ENCODE results near the gene EGLN3. TPM values are rescaled to one million over a fixed set of nuclear protein-coding genes. Genes with fewer than 3 reads are reported as not detected.
A peak's percentile ranks its signal among the peaks of the same experiment; 100 is the strongest.

The EGLN3 gene
- total RNA-seq, 4 donors from 2014 or later, result 3.1 to 19.2 (median 4.7) TPM

DNA sequence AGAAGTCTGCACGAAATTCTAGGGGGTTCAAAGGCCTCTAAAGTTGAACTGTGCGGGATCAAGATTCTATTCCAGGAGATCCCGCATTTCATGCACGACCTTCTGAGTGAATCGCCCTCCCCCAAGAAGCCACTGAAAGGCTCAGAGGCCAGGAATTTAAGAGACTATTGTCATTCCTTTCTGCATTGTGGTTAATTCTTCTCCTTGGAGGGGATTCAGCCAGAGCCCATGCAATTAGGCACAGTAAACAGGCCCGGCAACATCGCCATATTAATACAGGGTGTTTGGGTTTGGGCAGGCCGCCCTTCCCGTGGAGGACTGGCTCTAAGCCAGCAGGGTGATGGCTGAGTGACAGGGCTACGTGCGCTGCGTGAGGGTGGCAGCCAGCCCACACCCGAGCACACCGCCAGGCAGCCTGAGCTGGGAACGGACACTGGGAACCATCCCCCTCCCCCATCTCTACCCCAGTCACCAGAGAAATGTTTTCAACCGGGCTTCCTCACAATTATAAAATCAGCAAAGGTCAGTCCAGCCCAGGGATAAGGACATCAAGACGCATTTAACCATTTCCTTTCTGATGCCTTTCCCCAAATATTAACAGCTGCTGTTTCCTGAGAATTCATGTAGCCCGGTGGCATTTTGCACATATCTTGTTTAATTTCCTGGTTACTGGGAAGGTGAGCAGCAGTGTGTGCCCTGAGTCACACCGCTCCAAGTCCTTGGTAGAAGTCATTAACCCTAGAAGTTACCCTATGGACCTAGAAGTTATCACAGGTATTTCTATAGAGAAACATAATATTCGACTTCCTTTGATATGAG lies 12.5 kb downstream of the EGLN3 start:
- no peak for TF ChIP-seq CTCF (IDR thresholded peaks at IDR 0.05)
- peak; percentile 55 for ATAC-seq (ENCODE audit: low FRiP score)
- no peak for DNase-seq (ENCODE audit: low spot score)

- ATAC-seq (ENCODE audit: low FRiP score) (no peak), DNase-seq (ENCODE audit: low spot score) (no peak)
- TF ChIP-seq CTCF (IDR thresholded peaks at IDR 0.05), result no peak
These were observed 14.5 kb downstream of the EGLN3 start for GRCh38 chr14:33936391-33936790.

DNA sequence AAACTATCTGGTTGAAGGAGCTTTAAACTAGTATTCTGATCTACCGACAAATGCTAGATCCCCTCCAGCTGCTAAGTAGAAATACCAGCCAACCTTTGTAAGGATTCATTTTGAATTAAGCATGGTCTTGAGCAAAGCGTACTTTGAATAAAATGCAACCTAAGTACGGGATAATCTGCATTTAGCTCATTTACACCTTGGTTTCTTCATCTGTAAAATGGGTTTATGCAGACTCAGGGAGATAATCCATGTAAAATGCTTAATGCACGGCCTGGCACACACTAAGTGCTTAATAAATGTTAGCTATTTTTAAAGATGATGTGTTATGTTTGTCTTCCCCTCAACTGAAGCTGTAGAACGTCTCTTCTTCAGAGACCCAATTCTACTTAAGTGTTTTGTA lies 15.9 kb downstream of the EGLN3 start:
- no peak for DNase-seq (ENCODE audit: low spot score)
- no peak for TF ChIP-seq CTCF (IDR thresholded peaks at IDR 0.05)
- no peak for ATAC-seq (ENCODE audit: low FRiP score)

- DNase-seq (ENCODE audit: low spot score) (no peak), ATAC-seq (ENCODE audit: low FRiP score) (no peak)
- no peak for TF ChIP-seq CTCF (IDR thresholded peaks at IDR 0.05)
These were observed 16.7 kb downstream of the EGLN3 start for GRCh38 chr14:33934043-33934750.

DNA sequence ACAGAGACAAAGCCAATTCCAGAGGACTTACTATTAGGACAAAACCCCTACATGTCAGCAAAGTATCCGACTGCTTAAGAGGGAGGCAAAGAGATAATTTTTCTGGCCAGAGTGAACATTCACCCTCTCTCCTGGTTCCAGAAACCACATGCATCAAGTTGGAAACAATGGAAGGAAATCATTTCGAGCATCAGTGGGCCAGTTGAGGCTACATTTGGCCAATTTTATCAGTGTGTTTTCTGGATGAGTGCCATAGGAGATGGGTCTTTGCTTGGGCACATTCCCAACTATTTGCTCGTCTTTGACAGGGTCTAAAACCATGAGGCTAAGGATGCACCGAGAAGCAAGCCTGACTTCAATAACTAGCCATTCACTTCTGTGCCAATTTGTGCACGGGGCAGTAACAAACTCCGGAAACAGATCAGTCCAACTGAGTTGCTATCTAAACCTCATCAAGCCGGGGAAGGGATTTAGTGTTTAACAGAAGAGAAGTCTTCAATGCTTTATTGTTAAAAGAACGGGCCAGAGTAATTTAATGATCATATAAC lies 17.4 kb downstream of the EGLN3 start:
- no peak for DNase-seq (ENCODE audit: low spot score)
- no peak for TF ChIP-seq CTCF (IDR thresholded peaks at IDR 0.05)
- no peak for ATAC-seq (ENCODE audit: low FRiP score)

DNA sequence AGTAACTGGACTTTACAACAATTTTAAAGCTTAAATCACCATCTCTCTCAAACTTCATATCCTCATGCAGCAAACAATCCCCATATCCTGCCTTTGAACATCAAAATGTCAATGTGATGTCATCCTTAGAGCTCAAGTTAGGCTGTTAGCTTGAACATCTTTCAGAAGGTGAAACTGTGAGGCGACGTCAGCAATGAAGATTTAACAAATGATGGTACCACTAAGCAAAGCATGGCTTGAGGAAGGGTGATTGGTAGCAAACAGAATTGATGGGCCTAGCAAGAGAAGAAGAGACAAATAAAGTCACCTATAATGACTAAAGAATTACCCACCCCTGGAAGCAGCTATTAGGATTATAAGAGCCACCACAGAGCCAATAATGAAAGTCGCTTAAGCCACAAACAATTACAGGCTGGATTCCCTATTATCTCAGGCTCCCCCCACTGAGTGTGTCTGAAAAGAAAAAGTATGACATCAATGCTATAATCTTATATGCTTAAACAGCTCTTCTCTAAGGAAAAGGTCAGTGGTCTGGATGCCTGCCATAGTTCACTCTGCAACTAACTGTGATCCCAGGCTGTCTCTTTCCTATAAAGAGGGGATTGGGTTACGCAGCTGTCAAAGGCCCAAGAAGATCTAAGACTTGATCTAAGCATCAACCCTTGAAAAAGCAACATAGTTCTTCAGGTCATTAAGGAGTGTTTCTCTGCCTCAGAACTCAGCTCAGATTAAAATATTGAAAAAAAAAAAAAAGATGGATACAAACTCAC lies 18.1 kb downstream of the EGLN3 start:
- DNase-seq (ENCODE audit: low spot score), result no peak
- TF ChIP-seq CTCF (IDR thresholded peaks at IDR 0.05), result no peak

More for the DNA sequence above, 18.1 kb downstream of the EGLN3 start:
- no peak for ATAC-seq (ENCODE audit: low FRiP score)

All from omental fat pad (tissue), 4 donors.